ENCODE data around the gene ZMIZ1.

Gene ZMIZ1

GRCh38 chr10:79211616-79212015 lies 142.8 kb downstream of the ZMIZ1 start:
- no peaks in the 10 kb centered on the region for H3K9me3 ChIP-seq
- H3K27me3 ChIP-seq: no peaks in the 10 kb centered on the region
- no peaks in the 10 kb centered on the region for H3K4me1 ChIP-seq (ENCODE audit: control insufficient read depth in 1 of 2, insufficient read depth in 1 of 2, low read depth in 1 of 2, low read length in 1 of 2)
- no peak overlapping the region for H3K4me3 ChIP-seq (ENCODE audit: low read depth in 1 of 2, low read length in 1 of 2)
- H3K36me3 ChIP-seq: peaks cover 18% of the 10 kb centered on the region
- no peak overlapping the region for H3K27ac ChIP-seq
- no peak for TF ChIP-seq CTCF (IDR thresholded peaks at IDR 0.05)

- Histone ChIP-seq H3K9me3 (no peaks in the 10 kb centered on the region), H3K27me3 (no peaks in the 10 kb centered on the region), H3K4me1 (ENCODE audit: control insufficient read depth in 1 of 2, insufficient read depth in 1 of 2, low read depth in 1 of 2, low read length in 1 of 2) (no peaks in the 10 kb centered on the region), H3K27ac (no peak overlapping the region), H3K4me3 (ENCODE audit: low read depth in 1 of 2, low read length in 1 of 2) (no peak overlapping the region), H3K36me3 (peaks cover 15% of the 10 kb centered on the region)
- no peak for TF ChIP-seq CTCF (IDR thresholded peaks at IDR 0.05)
Observed at GRCh38 chr10:79215531-79215930, 146.8 kb downstream of the ZMIZ1 start.

- TF ChIP-seq CTCF (IDR thresholded peaks at IDR 0.05): no peak
- H3K27ac ChIP-seq: no peak overlapping the region
- H3K4me1 ChIP-seq (ENCODE audit: control insufficient read depth in 1 of 2, insufficient read depth in 1 of 2, low read depth in 1 of 2, low read length in 1 of 2): peaks cover 8 to 11% of the 10 kb centered on the region in 2 experiments
- H3K9me3 ChIP-seq: no peaks in the 10 kb centered on the region
- no peak overlapping the region for H3K4me3 ChIP-seq (ENCODE audit: low read depth in 1 of 2, low read length in 1 of 2)
- peaks cover 15% of the 10 kb centered on the region for H3K36me3 ChIP-seq
- H3K27me3 ChIP-seq: no peaks in the 10 kb centered on the region
Observed at GRCh38 chr10:79219322-79219957, 150.7 kb downstream of the ZMIZ1 start.

- Histone ChIP-seq H3K4me1 (ENCODE audit: control insufficient read depth in 1 of 2, insufficient read depth in 1 of 2, low read depth in 1 of 2, low read length in 1 of 2) (peaks cover 8 to 11% of the 10 kb centered on the region in 2 experiments), H3K4me3 (ENCODE audit: low read depth in 1 of 2, low read length in 1 of 2) (no peak overlapping the region), H3K9me3 (no peaks in the 10 kb centered on the region), H3K27ac (no peak overlapping the region), H3K36me3 (peaks cover 15% of the 10 kb centered on the region), H3K27me3 (no peaks in the 10 kb centered on the region)
- TF ChIP-seq CTCF (IDR thresholded peaks at IDR 0.05): no peak
Observed at GRCh38 chr10:79220307-79220706, 151.5 kb downstream of the ZMIZ1 start.

- Histone ChIP-seq H3K27ac (no peak overlapping the region), H3K9me3 (no peaks in the 10 kb centered on the region), H3K4me3 (ENCODE audit: low read depth in 1 of 2, low read length in 1 of 2) (no peak overlapping the region), H3K27me3 (no peaks in the 10 kb centered on the region), H3K4me1 (ENCODE audit: control insufficient read depth in 1 of 2, insufficient read depth in 1 of 2, low read depth in 1 of 2, low read length in 1 of 2) (peaks cover 8 to 11% of the 10 kb centered on the region in 2 experiments), H3K36me3 (peaks cover 10% of the 10 kb centered on the region)
- no peak for TF ChIP-seq CTCF (IDR thresholded peaks at IDR 0.05)
Observed at GRCh38 chr10:79221110-79222051, 152.6 kb downstream of the ZMIZ1 start.

Measured in neutrophil (primary cell).